Neural cell (in vitro differentiated cells): ENCODE results near the gene ANKRD42.

Experiments
- TAF1 ChIP-seq: IDR thresholded peaks from 2 replicates; pipeline ENCODE4 v1.6.1; 2012; ENCODE audit warnings: low read depth
- TF ChIP-seq, protein P1 (sequence below): fragments of 450-650 bp; IDR thresholded peaks from 2 replicates; pipeline ENCODE4 v1.5.1; 2014; ENCODE audit warnings: antibody characterized with exemption, mild to moderate bottlenecking, moderate library complexity; ENCODE audit not compliant: poor library complexity, severe bottlenecking

- no peak for TF ChIP-seq TAF1
- TF ChIP-seq, protein P1, sequence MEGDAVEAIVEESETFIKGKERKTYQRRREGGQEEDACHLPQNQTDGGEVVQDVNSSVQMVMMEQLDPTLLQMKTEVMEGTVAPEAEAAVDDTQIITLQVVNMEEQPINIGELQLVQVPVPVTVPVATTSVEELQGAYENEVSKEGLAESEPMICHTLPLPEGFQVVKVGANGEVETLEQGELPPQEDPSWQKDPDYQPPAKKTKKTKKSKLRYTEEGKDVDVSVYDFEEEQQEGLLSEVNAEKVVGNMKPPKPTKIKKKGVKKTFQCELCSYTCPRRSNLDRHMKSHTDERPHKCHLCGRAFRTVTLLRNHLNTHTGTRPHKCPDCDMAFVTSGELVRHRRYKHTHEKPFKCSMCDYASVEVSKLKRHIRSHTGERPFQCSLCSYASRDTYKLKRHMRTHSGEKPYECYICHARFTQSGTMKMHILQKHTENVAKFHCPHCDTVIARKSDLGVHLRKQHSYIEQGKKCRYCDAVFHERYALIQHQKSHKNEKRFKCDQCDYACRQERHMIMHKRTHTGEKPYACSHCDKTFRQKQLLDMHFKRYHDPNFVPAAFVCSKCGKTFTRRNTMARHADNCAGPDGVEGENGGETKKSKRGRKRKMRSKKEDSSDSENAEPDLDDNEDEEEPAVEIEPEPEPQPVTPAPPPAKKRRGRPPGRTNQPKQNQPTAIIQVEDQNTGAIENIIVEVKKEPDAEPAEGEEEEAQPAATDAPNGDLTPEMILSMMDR = no peak
Observed at GRCh38 chr11:83151274-83151977, 42.1 kb upstream of the ANKRD42 start.
